HG03432 (cell line): ENCODE results near the gene LRRC28.

Source experiments
- ATAC-seq: cut with Tn5 transposase; IDR thresholded peaks from one replicate; pipeline ENCODE4 v1.9.1; 2021; ENCODE audit warnings: mild to moderate bottlenecking, moderate library complexity; ENCODE audit not compliant: unreplicated experiment

Gene LRRC28

GRCh38 chr15:99433757-99434450, 182.6 kb downstream of the LRRC28 start:
- ATAC-seq = no peak

- ATAC-seq = no peak
Measured at GRCh38 chr15:99434506-99435112, 183.3 kb downstream of the LRRC28 start.

GRCh38 chr15:99435113-99435695, 183.9 kb downstream of the LRRC28 start:
- peak; percentile 50 for ATAC-seq

GRCh38 chr15:99435877-99436541, 184.7 kb downstream of the LRRC28 start:
- no peak for ATAC-seq

- ATAC-seq = no peak
Measured at GRCh38 chr15:99436542-99437314, 185.4 kb downstream of the LRRC28 start.

- no peak for ATAC-seq
Measured at GRCh38 chr15:99437315-99438223, 186.3 kb downstream of the LRRC28 start.

GRCh38 chr15:99438224-99438585, 186.9 kb downstream of the LRRC28 start:
- ATAC-seq = no peak

- ATAC-seq = no peak
Measured at GRCh38 chr15:99438691-99439523, 187.6 kb downstream of the LRRC28 start.

GRCh38 chr15:99439524-99439835, 188.2 kb downstream of the LRRC28 start:
- ATAC-seq = no peak

- no peak for ATAC-seq
Measured at GRCh38 chr15:99440029-99440428, 188.7 kb downstream of the LRRC28 start.
